T-helper 1 cell treated with Interleukin-12 subunit alpha and Interleukin-12 subunit beta and Interleukin-4 antibody, amounts not matched to agents 30 ng/mL and 1 ng/mL, for 36 hours (primary cell): ENCODE data around the gene SLC17A8. TPM values are rescaled to one million over a fixed set of nuclear protein-coding genes. Genes with fewer than 3 reads are reported as not detected.
"Not testable (repeated sequence)": the region's sequence is repeated elsewhere in the genome, so short reads cannot be mapped to it uniquely, and the experiment has no call there.

ENCODE experiments used
- intact Hi-C: fragments of 100-400 bp; cut with micrococcal nuclease; formaldehyde crosslinking; loops from one replicate; pipeline ENCODE4 v1.15.1; 2024
- total RNA-seq: library from RNA; stranded (reverse); gene quantifications from 2 replicates; pipeline ENCODE4 v1.2.3, GENCODE V29; 2022

SLC17A8 gene
- total RNA-seq, 1 donor from 2014 or later: not detected

DNA sequence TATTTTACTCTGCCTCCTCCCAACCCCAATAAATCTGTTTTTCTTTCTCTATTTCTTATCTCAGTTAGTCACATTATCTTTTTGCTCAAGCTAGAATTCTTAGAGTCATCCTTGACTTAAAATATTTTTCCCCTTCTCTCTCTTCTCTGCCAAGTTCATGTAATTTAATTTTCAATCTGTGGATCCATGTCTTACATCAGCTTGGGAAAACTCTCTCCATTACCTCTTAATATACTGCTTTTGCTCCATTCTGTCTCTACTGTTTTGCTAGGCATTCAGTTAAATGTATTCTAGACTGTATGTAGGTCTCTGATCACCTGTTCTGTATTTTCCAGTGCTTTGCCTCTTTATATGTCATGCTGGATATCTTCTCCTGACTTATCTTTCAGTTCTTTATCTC lies 65.8 kb downstream of the SLC17A8 start:
- intact Hi-C loops: no loop called here

GRCh38 chr12:100426145-100426544 lies 69.3 kb downstream of the SLC17A8 start:
- intact Hi-C loops: no loop called here

- intact Hi-C loops: no loop called here
Observed at GRCh38 chr12:100427078-100427477, 70.2 kb downstream of the SLC17A8 start.

GRCh38 chr12:100430251-100430650 lies 73.4 kb downstream of the SLC17A8 start:
- intact Hi-C loops: not testable (repeated sequence)

GRCh38 chr12:100433701-100434100 lies 76.8 kb downstream of the SLC17A8 start:
- intact Hi-C loops: no loop called here

DNA sequence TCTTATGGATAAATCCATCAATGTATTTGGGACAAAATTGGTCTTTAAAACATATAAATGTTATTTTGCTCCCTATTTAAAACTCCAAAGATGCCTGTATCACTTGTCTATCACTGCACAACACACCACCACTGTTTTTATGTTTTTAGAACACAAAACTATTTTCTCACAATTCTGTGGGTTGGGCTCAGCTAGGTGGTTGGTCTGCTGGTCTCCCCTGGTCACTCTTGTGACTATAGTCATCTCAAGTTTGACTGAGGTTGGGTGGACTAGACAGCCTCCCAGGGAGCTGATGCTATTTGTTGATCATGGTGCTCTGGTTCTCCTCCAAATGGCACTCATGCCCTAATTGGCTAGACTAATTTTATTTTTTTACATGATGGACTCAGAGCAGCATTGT lies 77.3 kb downstream of the SLC17A8 start:
- intact Hi-C loops: no loop called here

- intact Hi-C loops: no loop called here
Observed at GRCh38 chr12:100435957-100436356, 79.1 kb downstream of the SLC17A8 start.

GRCh38 chr12:100437038-100437841 lies 80.4 kb downstream of the SLC17A8 start:
- intact Hi-C loops: no loop called here

GRCh38 chr12:100439797-100440196 lies 82.9 kb downstream of the SLC17A8 start:
- intact Hi-C loops: no loop called here

GRCh38 chr12:100442403-100442802 lies 85.5 kb downstream of the SLC17A8 start:
- intact Hi-C loops: no loop called here

DNA sequence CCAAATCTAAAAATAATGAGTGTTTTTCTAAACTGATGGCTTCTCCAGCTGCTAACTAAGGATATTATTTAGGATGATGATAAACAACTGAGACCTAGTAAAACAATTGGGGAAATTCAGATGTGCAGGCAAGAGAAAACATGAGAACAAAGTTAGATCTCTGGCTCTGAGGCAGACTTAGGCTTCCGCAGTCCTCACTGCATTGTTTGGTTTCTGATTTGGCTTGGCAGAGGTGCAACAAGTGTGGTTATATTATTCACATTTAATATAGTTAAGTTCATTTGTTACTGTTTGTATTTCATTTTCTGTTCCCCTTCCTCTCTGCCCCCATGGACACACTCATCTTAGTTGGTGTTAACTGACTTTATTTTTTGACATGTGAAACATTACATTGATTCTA lies 86.6 kb downstream of the SLC17A8 start:
- intact Hi-C loops: no loop called here

DNA sequence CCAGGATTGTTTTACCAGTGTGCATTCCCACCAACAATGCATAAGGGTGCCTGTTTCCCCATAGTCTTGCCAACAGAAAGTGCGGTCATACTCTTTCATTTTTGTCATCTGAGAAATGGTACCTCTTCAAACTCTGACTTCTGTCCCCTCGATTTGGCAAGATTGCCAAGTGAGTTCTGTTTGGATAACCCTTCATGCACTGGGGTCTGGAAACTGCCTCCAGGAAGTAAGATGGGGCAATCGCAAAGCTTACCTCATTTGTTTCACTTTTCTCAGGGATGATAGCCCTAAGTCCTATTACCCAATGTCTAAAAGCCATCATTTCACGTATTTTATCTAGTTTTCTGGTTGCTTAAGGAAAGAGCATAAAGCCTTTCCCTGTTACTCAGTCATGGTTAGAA lies 88.2 kb downstream of the SLC17A8 start:
- intact Hi-C loops: no loop called here

DNA sequence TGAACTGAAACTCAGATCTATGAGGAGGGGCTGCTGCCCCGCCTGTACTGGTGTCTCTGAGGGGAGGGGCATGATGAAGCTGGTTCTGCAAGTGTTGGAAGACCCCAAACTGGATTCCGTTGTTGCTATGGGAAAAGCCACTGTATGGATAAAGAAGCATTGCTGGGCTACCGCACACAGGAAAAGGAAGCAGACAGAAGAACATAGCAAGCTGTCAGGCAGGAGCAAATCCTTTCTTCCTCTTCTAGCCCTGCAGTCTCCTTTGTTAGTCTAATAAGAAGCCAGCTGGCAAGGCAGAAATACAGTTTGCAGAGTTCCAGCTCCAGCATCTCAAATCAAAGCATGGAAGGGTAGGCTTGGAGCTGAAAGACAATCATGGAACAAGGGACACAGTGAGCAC lies 90.5 kb downstream of the SLC17A8 start:
- intact Hi-C loops: no loop called here

DNA sequence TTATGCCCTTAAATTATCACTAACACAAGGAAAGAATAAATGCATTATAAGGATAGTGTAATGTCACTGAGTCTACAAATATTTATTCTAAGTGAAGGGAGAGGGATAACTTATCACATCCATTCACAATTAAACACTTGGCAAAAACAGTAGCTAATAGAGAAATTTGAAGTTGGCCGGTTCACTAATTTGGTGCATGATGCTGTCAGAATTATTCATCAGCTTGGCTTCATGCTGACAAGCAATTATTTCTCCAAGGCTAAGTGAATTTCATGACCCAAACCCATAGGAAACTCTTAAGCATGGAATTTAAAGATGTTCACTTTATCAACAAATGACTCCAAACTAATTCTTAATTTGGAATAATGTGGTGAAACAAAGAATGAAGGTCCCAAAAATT lies 91.8 kb downstream of the SLC17A8 start:
- intact Hi-C loops: no loop called here

- intact Hi-C loops: no loop called here
Observed at GRCh38 chr12:100450735-100451134, 93.9 kb downstream of the SLC17A8 start.

- intact Hi-C loops: no loop called here
Observed at GRCh38 chr12:100453951-100454350, 97.1 kb downstream of the SLC17A8 start.

DNA sequence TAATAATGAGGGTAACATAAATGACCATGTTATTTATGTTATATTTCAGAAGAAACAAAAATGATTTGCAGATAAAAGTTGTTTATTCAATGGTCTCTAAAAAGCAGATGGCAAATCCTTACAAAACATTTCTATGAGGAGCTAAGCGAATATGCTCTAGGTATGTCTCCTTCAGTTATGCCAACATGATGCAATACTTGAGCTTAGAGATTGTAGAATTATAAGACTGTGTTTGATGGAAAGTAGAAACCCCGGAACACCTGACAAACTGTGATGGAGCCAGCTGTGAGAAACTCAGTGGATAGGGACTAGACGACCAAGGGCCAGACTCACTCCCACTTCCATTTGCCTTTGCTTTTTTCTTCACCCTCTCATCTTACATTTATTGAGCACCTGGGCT lies 99.0 kb downstream of the SLC17A8 start:
- intact Hi-C loops: no loop called here

GRCh38 chr12:100458191-100458590 lies 101.3 kb downstream of the SLC17A8 start:
- intact Hi-C loops: no loop called here

DNA sequence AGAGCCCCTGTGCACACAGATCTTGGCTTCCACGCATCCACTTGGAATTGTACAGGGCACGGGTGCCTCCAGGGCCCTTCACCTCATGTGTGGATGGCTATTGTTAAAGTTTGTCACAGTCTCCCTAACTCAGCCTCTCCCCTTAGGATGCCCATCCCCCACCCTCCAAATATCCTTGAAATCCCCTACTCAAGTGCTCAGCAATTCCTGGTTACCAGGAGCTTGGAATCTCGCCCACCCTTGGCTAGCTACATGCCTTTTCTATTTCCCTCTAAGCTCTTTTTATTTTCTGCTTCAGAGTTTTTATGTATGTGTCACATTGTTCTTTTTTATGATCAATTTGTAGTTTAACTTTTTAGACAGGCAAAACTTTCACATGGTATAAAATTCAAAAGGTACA lies 103.8 kb downstream of the SLC17A8 start:
- intact Hi-C loops: no loop called here

DNA sequence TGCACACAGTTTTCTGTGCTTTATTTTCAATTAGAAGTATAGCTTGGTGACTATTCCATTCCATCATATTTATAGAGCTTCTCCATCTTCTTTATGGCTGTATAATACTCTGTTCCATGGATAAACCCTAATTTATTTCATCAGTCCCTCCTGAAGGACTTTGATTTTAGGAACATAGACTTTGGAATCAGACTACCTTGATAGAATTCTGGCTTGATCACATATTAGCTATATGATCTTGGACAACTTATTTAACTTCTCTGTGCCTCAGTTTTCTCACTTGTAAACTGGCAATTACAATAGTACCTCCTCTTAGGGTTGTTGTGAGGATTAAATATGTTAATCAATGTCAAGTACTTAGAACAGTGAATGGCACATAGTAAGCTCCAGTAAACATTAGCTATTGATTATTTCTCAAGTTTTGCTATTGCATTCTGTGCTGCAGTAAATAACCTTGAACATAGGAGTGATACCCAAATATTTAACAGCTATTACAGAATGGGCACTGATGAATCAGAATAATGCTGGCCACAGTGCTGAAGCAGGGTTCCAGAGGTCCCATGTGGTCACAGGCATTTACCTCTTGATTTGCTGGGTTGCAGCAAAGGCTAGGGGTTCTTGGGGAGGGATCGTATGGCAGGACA lies 104.6 kb downstream of the SLC17A8 start:
- intact Hi-C loops: no loop called here

DNA sequence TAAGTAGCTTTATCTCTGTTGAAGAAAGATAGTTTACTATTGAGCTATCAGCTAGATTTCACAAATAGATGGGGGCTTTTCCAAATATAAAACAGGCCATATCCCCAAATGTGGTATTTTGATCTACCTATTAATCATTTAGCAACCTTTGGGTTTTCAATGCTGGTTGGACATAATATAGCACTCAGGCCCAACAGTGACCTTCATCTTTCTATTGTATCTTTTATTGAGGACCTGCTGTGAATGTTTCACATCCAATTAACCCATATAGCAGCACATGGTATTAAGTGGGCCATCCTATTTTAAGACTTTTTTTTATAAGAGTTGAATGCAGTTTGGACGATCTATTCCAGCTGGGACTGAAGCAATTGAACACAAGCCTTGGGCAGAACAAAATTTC lies 106.8 kb downstream of the SLC17A8 start:
- intact Hi-C loops: no loop called here

DNA sequence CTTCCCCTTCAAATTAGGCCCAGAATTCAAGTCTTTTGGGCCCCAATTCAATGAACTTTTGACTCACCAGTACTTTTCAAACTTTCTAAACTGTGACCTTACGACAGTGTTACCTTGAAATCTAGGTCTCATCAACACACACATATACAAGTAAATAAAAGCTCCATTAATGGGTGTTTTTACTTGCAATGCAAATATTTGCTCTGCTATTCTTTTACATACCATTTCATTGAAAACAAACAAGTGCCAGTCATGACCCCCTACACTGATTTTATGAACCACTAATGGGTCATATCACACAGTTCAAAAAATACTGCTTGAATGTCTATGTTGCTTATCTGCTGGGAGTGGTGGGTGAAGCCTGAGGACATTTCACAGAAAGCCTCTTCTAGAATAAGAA lies 107.7 kb downstream of the SLC17A8 start:
- intact Hi-C loops: no loop called here

DNA sequence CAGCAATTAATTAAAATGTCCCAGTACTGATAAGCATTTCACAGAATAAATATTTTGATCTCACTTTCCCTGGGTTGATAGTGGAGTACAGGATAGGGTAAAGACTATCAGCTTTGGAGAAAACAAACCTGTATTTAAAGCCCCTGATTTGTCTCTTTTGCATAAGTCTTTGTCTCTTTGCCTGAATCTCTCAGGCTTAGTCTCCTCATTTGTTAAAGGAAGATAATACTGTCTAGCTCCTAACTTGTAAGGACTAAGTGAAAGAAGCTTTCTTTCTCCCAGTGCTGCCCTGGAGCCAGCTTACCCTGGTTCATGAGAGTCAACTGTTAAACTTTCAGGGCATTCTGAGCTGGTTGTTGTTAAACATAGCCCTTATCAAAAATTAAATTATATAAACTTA lies 111.3 kb downstream of the SLC17A8 start:
- intact Hi-C loops: no loop called here
